Measurements from ENCODE around the gene CTIF. TPM values are rescaled to one million over a fixed set of nuclear protein-coding genes. Genes with fewer than 3 reads are reported as not detected.

The CTIF gene
- total and polyA plus RNA-seq, 2 experiments from 2014 or later: 8.6 to 14.4 TPM

DNA sequence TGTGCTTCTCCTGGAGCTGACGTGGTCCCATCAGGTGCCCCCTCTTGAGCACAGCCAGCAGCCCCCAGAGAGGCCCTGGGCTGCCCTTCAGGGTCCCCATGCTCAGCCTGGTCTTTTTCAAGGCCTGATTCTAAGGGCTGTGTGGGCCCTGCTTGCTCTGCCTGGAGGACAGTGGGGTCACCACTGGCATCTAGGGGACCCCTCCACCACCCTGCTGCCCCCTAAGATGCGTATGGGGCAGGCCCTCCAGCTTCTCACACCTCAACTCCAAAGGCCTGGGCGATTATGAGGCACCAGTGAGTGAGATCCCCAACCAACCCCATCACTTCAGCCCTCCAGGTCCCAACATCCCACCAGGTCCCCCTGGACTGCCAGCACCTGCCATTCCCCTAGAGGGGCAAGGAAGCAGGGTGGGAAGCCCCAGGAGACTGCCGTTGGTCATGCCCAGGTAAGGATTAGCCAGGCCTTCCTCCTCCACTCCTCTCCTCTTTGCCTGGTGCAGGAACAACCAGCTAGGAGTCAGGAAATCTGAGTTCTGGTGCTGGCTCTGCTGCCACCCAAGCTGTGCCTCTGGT, 297.5 kb downstream of the CTIF start (continued):
- TF ChIP-seq REST (IDR thresholded peaks at IDR 0.05; ENCODE audit: unreplicated experiment) (no peak), POLR2AphosphoS5 (IDR thresholded peaks at IDR 0.05; ENCODE audit: low read depth) (no peak)
- TF ChIP-seq, protein P1, sequence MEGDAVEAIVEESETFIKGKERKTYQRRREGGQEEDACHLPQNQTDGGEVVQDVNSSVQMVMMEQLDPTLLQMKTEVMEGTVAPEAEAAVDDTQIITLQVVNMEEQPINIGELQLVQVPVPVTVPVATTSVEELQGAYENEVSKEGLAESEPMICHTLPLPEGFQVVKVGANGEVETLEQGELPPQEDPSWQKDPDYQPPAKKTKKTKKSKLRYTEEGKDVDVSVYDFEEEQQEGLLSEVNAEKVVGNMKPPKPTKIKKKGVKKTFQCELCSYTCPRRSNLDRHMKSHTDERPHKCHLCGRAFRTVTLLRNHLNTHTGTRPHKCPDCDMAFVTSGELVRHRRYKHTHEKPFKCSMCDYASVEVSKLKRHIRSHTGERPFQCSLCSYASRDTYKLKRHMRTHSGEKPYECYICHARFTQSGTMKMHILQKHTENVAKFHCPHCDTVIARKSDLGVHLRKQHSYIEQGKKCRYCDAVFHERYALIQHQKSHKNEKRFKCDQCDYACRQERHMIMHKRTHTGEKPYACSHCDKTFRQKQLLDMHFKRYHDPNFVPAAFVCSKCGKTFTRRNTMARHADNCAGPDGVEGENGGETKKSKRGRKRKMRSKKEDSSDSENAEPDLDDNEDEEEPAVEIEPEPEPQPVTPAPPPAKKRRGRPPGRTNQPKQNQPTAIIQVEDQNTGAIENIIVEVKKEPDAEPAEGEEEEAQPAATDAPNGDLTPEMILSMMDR (conservative IDR thresholded peaks at IDR 0.05; ENCODE audit: low read depth in 2 of 2): no peak

DNA sequence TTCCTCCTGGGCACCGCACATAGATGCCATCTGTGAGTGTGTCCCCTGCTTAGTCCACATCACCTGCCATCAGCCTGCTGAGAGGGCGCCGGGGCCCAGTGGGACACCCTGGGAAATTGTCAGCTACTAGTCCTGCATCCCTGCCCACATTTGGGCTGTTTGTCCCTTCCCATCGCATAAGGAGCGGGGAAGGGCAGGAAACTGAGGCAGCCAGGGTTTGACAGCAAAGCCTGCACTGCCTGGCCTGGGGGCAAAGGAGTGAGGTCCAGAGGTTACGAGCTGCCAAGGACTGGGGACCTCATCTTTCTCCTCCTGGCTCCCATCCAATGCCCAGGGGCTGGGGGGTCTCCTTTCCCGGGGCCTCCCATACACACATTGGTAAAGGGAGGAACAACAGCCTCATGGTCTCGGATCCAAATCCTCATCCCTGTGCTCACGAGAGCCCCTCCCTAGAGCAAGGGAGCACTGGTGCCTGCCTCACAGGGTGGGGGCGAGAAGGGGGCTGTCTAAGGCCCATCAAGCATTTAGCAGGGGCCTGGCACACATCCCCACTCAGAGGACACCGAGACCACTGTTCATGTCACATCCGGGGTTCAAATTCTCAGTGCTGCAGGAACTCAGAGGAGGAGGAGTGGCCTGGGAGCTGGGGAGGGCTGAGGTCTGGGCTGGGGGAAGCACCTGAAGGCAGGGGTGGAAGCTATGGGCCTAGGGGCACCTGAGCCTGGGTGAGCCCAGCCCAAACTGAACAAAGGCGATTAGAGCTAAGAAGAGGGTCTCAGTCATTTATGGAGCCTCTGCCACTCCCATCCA, 298.2 kb downstream of the CTIF start:
- Histone ChIP-seq H3K27me3 (ENCODE audit: insufficient read depth) (no peaks in the 10 kb centered on the region), H3K9me2 (ENCODE audit: insufficient read depth) (no peaks in the 10 kb centered on the region), H3K4me3 (no peak overlapping the region), H2AFZ (no peak overlapping the region), H3K4me1 (ENCODE audit: insufficient read depth) (peaks cover 8% of the 10 kb centered on the region; the same call in 1 of the 2 replicates), H3K27ac (ENCODE audit: low read depth) (no peak overlapping the region), H3K79me2 (replicated peaks; ENCODE audit: insufficient read depth) (no peaks in the 10 kb centered on the region), H3K36me3 (ENCODE audit: insufficient read depth) (no peaks in the 10 kb centered on the region), H3K4me2 (no peak overlapping the region), H4K20me1 (replicated peaks; ENCODE audit: insufficient read depth) (no peaks in the 10 kb centered on the region), H3F3A (replicated peaks; ENCODE audit: low read depth) (no peaks in the 10 kb centered on the region)
- Mint-ChIP-seq H3K9me3 (no peaks in the 10 kb centered on the region), H3K27ac (no peak overlapping the region), H3K4me3 (no peak overlapping the region), H3K4me1 (peaks cover 46% of the 10 kb centered on the region), H3K36me3 (ENCODE audit: low read depth) (no peaks in the 10 kb centered on the region; the same call in 2 of the 3 replicates), H3K27me3 (ENCODE audit: insufficient read depth, low read depth, poor library complexity) (peaks cover 10% of the 10 kb centered on the region)
- DNase-seq (ENCODE audit: low spot score) (no peak), ATAC-seq (no peak)
- no peak for TF ChIP-seq REST (IDR thresholded peaks at IDR 0.05; ENCODE audit: unreplicated experiment)
- no peak for TF ChIP-seq ZNF114 (CRISPR knock-in tag; IDR thresholded peaks at IDR 0.05)
- TF ChIP-seq, protein P1 (conservative IDR thresholded peaks at IDR 0.05; ENCODE audit: low read depth in 2 of 2): no peak
- TF ChIP-seq STAT1 (IDR thresholded peaks at IDR 0.05; ENCODE audit: unreplicated experiment): no peak
- no peak for TF ChIP-seq ETS1 (IDR thresholded peaks at IDR 0.05)
- no peak for TF ChIP-seq EZH2phosphoT487 (IDR thresholded peaks at IDR 0.05; ENCODE audit: unreplicated experiment)
- no peak for TF ChIP-seq JUNB (IDR thresholded peaks at IDR 0.05; ENCODE audit: unreplicated experiment)
- no peak for TF ChIP-seq EZH2 (IDR thresholded peaks at IDR 0.05; ENCODE audit: low read depth, unreplicated experiment)
- TF ChIP-seq NANOG (IDR thresholded peaks at IDR 0.05; ENCODE audit: borderline replicate concordance): no peak
- no peak for TF ChIP-seq POLR2AphosphoS5 (IDR thresholded peaks at IDR 0.05; ENCODE audit: low read depth)
- TF ChIP-seq ZNF331 (CRISPR knock-in tag; IDR thresholded peaks at IDR 0.05; ENCODE audit: low read depth): no peak
- no peak for TF ChIP-seq CREB1 (CRISPR knock-in tag; IDR thresholded peaks at IDR 0.05; ENCODE audit: low read depth)
